GM18502 (cell line): ENCODE results near the gene CLEC7A.

Experiments
- ATAC-seq: cut with Tn5 transposase; IDR thresholded peaks from one replicate; pipeline ENCODE4 v1.9.1; 2021; ENCODE audit warnings: mild to moderate bottlenecking; ENCODE audit not compliant: unreplicated experiment, poor library complexity

CLEC7A gene

DNA sequence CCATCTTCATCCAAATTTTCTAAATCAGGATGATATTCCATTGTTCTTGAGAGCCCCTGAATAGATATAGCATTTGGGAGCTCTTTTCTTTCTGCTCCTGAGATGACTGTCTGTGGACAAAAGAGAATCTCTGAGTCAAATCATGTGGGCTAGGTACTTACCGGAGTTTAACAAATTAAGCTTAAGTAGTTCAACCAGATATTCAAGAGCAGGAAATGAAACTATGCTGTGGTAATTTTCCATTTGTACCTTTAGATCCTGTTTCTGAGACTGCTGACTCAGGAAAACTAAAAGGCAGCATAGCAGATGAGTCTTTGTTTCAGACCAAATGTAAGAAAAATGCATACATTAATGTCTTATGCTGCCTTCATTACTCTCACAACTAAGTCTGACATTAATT lies at the start of gene CLEC7A:
Gene CLEC7A, minus strand, starts transcription at position 158 of the 400 bp plus-strand sequence. Its CDS starts 117 bp downstream, at position 41.
- peak; percentile 96 for ATAC-seq

- no peak for ATAC-seq
Measured at GRCh38 chr12:10179776-10180181, 49.8 kb upstream of the CLEC7A start.

DNA sequence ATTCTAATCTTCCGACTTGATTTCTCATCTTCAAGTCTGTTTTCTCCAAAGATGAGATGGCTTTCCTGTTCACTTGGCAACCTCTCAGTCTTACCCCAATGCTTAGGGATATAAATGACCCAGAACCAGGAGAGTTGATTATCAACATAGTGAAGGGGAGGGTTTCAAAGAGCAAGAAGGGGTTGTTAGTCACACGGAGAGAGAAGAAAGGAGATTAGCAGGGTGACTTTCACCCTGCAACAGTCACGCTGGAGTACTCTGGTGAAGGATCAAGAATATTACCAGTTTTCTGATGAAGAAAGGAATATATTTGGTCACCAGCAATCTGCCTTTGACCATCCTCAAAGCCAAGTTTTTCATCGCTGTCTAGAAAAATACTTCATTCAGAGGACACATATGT lies 48.8 kb upstream of the CLEC7A start, which contains the start of gene TMEM52B:
Gene TMEM52B, plus strand, starts transcription at position 212 of the 400 bp plus-strand sequence. CDS start 543 bp downstream, outside the sequence.
- no peak for ATAC-seq

DNA sequence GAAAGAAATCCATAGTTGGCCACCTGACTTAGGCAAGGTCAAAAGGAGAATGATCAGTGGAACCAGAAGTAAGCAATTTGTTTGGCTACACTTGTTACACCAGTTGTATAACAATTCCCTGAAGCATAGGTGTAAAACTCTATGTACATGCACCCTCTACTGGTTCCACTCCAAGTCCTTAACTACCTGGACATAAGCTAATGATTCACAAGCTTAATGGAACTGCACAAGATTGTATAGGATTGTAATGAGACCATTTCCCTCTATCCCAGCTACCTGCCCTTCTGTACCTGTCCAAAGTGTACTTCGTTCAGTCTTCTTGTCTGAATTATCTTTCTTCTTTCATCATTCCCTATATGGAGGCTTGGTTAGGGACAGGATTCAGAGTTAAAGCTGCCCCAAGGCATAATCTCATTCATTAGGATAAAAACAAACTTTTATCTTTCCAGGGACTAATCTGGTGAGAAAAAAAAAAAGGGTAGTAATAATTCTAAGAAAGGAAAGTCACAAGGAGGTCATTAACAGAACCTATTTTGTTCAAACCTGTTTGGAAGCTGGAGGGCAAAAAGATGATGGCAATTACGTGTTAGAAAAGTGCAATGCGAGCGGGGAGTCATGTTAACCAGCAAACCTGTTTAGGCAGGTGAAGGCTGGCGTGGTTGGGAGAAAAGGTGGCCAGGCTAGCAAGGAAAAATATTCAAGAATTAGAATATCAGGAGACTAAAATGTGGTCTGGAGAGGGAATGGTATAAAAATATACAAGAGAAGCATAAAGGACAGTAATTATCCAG lies 46.0 kb upstream of the CLEC7A start:
- no peak for ATAC-seq

DNA sequence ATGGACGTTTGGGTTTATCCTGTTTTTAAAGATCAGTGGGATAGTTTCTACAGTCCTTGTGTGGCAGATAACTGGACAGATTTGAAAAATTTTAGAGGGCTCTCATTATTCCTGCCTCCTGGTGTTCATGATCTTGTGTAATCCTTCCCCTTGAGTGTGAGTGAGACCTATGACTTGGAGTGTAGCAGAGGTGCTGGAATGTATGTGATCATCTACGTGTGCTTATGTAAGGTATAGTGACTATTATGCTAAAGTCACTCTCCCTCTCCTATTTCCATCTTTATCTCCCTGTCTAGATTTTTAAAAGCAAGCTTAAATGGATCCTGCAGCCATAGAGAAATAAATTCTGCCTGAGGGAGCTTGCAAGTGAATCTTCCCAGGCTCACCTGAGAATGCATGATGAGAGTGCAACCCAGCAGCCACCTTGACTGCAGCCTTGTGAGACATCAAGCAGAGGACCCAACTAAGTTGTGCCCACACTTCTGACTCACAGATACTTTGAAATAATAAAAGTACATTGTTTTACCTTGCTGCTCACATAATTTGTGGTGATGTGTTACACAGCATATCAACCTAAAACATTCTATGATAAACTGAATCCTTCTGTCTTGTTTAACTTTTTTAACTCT lies 45.1 kb upstream of the CLEC7A start:
- no peak for ATAC-seq

DNA sequence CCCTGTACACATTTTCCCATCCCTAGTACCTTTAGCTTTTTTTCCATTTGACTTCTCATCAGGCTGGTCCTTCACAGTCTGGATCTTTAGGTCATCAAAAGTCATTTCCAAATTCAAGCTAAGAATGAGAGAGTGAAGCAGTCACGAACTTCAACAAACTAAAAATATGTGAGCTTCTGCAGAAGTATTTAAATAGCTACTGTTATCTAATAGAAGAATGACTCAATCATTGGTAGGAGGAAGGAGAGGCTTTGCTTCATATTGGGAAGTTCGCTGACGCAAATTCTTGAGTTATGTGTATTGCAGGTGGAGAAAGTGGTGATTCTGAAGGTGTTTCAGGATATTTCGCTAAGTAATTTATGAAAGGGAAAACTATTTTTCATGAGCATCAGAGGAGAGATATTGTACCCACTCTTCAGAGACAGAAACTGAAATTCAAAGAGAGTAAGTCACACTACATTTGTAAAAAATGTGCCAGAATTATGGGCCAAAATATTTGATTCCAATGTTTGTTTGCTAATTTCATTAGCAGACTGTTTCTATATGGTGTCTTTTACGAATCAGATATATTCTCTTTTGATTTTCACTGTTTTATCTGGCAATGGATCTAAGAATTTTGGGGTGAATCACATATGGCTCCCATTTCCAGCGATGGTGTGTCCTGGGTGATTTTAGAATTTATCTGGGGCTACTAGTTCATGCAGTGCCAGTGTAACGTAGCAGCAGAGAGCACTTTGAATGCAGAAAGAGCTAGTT lies 42.2 kb upstream of the CLEC7A start, which contains the start of gene OLR1:
Gene OLR1, minus strand, starts transcription at position 160 of the 756 bp plus-strand sequence. Its CDS starts 55 bp downstream, at position 105.
- no peak for ATAC-seq

DNA sequence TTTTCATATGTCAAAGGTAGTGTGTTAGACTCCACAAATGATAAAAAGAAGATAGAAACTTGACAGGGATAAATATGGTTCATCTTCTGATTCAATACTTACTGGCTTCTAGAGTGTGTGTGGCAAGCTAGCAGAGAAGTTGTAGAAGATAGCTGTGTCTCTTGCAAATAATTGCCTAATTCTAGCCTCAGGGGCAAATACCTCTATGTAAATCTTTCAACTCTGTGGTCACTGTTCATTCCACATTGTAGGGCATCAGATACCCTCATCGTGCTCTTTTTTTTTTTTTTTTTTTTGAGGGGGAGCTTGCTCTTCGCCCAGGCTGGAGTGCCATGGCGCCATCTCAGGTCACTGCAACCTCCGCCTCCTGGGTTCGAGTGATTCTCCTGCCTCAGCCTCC lies 40.2 kb upstream of the CLEC7A start:
- ATAC-seq = no peak

GRCh38 chr12:10169104-10169503 lies 39.1 kb upstream of the CLEC7A start:
- no peak for ATAC-seq

- ATAC-seq = no peak
Measured at GRCh38 chr12:10167599-10167998, 37.6 kb upstream of the CLEC7A start.

DNA sequence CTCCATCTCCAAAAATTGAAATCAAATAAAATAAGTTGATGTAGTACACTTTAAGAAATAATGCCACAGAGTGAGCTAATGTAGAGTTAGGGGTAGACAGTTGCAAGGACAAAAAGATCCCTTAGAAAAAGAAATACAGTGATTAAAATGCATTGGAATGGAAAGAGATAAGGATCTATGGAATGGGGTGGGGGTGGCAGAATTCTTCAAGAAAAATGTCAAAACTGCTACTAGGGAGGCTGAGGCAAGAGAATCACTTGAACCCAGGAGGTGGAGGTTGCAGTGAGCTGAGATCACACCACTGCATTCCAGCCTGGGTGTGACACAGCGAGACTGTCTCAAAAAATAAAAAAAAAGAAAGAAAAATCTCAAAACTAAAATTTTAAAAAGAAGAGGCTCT lies 35.4 kb upstream of the CLEC7A start:
- ATAC-seq = no peak

- no peak for ATAC-seq
Measured at GRCh38 chr12:10163084-10163483, 33.1 kb upstream of the CLEC7A start.

DNA sequence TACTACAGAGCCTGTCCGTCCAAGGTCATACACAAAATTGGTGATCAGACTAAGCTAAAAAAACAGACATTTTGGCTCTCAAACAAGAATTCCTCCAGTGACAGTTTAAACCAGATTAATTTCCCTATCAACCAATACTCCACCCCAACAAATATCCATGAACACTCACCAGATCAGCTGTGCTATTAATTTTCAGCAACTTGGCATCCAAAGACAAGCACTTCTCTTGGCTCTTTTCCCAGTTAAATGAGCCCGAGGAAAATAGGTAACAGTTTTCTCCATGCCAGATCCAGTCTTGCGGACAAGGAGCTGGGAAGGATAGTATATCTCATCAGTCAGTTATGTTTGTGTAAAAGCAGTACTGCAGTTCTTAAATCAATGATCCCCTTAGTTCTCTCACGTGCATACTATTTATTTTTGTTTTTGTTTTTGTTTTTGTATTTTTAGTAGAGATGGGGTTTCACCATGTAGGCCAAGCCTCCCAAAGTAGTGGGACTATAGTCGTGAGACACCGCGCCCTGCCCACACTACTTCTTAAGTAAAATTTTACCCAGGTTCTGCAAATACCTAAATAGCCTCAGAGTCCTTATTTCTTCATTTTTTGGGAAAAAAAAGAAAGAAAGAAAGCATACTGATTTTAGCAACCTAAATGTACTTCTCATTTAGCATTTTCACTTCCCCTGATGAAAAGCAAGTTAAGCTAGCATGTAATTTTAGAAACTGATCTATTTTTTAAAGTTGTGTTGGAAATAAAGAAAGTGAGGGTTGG lies 30.8 kb upstream of the CLEC7A start:
- no peak for ATAC-seq

GRCh38 chr12:10159280-10159679 lies 29.3 kb upstream of the CLEC7A start:
- ATAC-seq = no peak

DNA sequence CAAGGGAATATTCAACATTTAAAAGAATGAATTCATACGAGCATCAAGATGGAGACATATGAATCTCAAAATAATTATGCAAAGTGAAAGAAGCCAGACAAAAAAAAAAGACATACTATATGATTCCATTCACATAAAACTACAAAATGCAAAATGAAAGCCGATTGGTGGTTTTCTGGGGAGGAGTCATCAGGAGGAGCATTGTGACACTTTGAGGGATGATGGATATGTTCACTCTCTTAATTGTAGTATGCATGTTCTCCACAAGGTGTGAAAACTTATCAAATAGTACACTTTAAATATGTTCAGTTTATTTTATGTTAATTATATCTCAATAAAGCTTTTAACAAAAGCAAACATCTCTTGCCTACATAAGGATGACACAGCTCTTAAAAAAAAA lies 28.4 kb upstream of the CLEC7A start:
- no peak for ATAC-seq

- ATAC-seq = no peak
Measured at GRCh38 chr12:10155966-10156365, 26.0 kb upstream of the CLEC7A start.

DNA sequence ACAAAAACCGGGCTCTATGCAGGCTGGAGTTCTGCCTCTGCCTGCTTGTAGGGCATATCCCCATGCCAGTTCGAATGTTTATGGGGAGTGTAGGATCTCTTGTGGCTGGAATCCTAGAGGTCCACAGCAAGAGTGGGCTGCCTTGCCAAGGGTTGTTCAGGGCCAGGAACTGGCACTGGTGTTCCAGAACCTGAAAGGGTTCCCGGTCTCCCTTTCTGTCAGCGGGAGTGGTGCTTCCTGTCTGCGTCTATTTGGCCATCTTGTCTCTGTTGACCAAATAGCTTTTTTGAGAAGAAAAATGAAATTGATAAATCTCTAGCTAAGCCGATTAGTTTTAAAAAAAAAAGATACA lies 24.1 kb upstream of the CLEC7A start:
- ATAC-seq = no peak

GRCh38 chr12:10153271-10154144 lies 23.5 kb upstream of the CLEC7A start:
- ATAC-seq = peak; percentile 71

- ATAC-seq = no peak
Measured at GRCh38 chr12:10151621-10152020, 21.6 kb upstream of the CLEC7A start.

DNA sequence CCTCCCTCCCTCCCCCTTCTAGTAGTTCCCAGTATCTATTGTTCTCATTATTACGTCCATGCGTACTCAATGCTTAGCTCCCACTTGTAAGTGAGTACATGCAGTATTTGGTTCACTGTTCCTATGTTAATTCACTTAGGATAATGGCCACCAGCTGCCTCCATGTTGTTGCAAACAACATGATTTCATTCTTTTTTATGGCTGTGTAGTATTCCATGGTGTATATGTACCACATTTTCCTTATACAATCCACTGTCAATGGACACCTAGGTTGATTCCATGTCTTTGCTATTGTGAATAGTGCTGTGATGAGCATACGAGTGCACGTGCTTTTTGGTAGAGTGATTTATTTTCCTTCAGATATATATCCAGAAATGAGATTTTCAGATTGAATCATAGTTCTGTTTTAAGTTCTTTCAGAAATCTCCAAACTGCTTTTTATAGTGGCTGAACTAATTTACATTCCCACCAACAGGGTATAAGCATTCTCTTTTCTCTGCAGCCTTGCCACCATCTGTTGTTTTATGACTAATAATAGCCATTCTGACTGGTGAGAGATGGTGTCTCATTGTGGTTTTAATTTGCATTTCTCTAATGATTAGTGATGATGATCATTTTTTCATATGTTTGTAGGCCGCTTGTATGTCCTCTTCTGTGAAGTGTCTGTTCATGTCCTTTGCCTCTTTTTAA lies 17.9 kb upstream of the CLEC7A start:
- peak; percentile 82 for ATAC-seq
